Fibroblast of lung (primary cell): ENCODE data around the gene OR1L1.

Experiments used
- CTCF ChIP-seq, 2 donors: IDR thresholded peaks in 1 of 2; conservative IDR thresholded peaks in 1 of 2; 1 replicate in 1 of 2; 2 replicates in 1 of 2; pipeline ENCODE4 v1.5.1; 2011 to 2012; ENCODE audit warnings: low read length in 2 of 2, control low read depth in 1 of 2, inconsistent platforms in 1 of 2, low read depth in 1 of 2, mild to moderate bottlenecking in 1 of 2
- EZH2 ChIP-seq: IDR thresholded peaks from 2 replicates; pipeline ENCODE4 v1.5.1; 2012; ENCODE audit warnings: low read length, control low read depth, mild to moderate bottlenecking; ENCODE audit errors: missing control alignments

GRCh38 chr9:122619996-122620395, 41.5 kb upstream of the OR1L1 start:
- TF ChIP-seq CTCF (conservative IDR thresholded peaks at IDR 0.05 in 1 of 2, IDR thresholded peaks at IDR 0.05 in 1 of 2; ENCODE audit: low read depth in 1 of 2, low read length in 2 of 2) (no peak), EZH2 (no peak)
